GM19452 (cell line): ENCODE data around the gene ASPA.
"Not testable (repeated sequence)": the region's sequence is repeated elsewhere in the genome, so short reads cannot be mapped to it uniquely, and the experiment has no call there.

Experiments used
- ATAC-seq: cut with Tn5 transposase; IDR thresholded peaks from one replicate; pipeline ENCODE4 v1.9.1; 2021; ENCODE audit not compliant: unreplicated experiment

The ASPA gene

DNA sequence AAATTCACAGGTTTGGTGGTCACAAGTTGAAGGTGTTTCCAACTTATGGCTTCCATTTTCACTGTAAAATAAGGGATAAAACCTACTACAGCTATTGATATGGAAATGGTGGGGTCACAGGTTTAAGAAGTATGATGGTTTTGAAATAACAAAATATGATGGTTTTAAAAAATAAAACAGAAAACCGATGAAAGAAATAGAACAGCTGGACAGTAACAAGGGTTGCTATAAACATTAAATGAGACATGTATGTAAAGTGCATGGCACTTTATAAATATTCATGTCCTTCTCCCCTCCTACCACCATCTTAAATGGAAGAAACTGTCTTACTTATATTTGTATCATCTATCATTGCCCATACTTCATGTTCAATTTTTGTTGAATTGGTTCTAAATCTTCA is 31.3 kb downstream of the ASPA start:
- no peak for ATAC-seq

DNA sequence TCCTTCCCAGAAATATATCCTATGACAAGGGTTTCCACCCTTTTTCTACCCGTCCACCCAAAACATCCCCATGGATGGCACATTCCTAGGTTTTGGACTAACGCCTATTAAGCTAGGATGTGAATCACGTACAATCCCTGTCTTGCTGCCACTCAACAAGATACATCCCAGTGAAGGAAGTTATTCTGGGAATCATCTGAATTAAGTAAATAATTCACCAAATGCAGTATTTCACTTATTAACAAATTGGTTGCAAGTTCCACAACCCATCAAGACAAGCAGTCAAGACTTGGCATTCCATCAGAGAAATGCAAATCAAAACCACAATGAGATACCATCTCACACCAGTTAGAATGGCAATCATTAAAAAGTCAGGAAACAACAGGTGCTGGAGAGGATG is 32.1 kb downstream of the ASPA start:
- ATAC-seq, result no peak

DNA sequence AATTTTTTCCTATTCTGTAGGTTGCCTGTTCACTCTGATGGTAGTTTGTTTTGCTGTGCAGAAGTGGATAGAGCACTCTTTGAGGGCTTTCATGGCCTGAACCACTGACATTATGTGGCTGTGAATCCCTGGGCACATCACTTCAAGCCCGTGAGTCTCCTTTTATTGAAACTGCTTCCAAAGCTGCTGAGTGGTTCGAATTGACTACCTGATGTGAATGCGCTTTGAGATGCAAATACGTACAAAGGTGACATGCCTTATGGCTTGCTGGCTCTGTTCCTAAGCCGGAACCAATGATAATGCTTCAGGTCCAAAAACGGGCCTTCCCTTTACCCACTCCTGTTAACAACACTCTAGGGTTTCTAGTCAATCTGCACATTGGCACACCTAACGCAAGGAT is 34.3 kb downstream of the ASPA start:
- no peak for ATAC-seq

DNA sequence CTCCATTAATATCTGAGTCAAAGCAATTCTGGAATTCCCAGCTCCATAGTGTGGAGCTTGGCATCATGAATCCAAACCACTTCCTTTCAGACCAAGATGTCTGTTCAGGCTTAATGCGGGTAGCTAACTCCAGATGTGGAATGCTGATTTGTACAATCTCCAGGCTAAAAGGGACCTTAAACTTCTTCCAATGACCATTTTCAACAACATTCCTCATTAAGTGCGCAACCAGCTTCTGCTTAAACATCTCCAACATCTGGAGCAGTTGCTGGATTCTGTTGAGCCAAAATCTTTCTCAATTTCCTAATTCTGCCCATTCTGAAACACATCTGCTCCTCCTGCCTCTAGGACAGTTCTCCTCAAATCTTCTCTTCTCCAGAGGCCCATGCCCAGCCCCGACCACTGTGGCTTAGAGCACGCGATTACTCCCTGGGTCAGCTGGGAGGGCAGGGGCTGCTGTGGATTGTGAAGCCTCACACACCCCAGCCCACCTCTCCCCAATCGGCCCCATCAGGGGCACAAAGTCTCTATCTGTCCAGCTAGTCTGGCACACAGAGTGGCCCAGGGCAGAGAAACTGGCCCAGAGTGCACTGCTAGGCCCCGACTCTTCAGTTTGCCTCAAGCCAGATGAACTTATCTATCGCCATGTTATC is 36.2 kb downstream of the ASPA start:
- no peak for ATAC-seq

DNA sequence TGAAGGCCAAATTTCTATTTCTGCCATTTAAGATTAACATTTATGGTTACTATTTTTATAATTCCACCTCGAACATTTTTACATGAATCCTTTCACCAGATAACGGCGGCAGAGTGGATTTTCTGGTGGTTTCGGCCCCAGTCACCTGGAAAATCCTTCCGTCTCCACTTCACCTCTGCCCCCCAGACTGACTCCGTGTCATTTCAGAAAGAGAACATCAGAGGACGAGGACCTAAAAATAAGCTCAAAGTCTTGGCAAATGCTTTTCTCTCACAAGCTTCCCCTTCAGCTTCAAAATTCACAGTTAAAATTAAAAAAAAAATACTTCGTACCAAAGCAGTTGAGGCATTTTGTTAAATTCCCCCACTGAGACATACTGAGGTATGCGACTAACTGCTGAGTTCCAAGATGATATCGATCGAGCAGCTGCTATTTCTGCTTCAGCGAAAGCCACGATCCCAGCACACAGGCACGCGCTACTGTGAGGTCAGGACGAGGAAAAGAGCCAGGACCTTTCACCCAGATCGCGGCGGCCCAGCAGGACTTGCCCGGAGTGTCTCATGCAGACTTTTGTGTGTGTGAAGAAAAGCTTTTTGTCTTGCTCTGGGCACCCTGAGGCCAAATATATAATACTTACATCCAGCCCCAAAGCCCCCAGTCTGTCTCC is 36.8 kb downstream of the ASPA start:
- ATAC-seq, result no peak

DNA sequence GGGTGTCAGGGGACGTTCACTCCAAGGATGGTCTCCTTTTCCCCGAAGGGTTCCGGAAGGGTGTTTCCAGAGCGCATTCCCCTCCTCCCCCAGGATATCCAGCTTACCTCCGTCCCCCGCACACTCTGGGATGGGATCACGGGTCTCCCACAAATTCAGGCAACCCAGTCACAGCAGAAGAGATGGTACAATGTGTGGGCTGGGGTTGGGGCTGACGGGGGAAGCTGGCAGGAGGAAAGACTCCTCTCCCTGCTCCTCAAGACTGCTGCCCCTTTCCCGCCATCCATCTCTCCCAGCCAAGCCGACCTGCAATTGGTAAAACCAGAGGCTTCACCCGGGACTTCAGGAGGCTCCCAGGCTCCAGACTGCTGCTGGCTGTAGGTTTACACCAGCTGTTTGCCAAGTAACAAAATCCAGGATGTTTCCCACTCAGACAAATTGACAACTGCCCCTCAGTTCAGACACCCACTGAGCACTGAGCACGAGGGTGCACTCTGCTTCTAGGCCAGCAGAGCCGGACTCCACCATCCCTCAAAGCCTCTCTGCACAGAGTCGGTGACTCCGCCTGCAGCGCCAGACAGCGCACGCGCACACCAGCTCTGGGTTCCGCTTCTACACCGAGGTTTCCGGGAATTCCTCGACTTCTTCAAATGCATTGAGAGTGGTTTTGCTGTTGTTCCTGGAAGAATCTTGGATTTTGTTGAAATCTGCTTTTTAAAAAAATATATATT is 37.7 kb downstream of the ASPA start:
- no peak for ATAC-seq

DNA sequence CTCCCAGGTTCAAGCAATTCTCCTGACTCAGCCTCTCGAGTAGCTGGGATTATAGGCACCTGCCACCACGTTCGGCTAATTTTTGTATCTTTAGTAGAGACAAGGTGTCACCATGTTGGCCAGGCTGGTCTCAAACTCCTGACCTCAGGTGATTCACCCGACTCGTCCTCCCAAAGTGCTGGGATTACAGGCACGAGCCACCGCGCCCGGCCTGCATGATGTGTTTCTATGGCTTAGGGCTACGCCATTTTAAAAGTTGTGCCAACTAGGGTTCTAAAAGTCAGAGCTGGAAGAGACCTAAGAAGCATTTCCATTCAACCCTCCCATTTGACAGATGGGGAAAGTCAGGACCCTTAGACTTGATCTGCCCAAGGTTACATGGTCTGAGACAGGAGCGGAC is 38.4 kb downstream of the ASPA start:
- not testable (repeated sequence) for ATAC-seq

DNA sequence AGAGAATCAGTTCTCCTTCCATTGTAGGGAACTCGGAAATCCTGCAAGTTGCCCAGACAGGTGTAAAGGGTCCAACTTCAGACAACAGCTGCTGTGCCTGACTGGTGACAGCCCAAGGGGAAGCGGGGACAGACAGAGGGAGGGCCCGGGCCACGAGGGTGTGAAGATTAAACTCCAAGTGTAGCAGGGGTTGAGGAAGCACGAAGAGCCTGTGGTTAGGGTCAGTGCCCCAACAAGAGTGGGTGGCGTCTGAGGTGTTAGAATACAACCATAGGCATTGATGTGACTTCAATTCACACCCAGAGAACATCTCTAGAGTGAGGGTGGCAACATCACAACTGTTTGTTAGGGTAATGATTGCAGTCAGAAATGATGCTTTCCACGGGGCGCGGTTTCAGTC is 39.1 kb downstream of the ASPA start:
- ATAC-seq, result no peak

DNA sequence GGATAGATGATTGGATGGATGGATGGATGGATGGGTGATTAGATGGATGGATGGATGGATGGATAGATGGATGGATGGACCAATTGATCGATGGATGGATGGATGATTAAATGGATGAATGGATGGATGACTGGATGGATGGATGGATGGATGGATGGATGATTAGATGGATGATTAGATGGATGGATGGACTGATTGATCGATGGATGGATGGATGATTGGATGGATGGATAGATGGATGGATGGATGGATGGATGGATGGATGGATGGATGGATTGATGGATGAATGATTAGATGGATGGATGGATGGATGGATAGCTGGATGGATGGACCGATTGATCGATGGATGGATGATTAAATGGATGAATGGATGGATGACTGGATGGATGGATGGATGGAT is 43.7 kb downstream of the ASPA start:
- ATAC-seq, result not testable (repeated sequence)

DNA sequence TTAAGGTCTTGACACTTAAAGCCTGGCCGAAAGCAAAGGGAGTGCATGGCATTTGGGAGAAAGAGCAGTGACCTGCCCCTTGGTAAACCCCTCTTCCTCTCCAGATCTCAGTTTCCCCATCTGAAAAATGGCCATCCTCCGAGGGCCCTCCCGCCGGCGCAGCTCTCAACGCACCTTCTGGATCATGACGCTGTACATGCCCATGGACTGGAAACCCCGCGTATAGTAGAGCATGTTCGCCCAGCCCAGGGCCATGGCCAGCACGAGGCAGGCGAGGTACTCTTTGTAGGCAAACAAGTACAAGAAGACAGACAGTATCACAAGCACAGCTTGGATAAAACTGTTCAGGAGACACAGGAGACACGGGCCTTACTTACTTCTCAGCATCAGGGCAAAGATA is 48.2 kb downstream of the ASPA start:
- ATAC-seq, result no peak

DNA sequence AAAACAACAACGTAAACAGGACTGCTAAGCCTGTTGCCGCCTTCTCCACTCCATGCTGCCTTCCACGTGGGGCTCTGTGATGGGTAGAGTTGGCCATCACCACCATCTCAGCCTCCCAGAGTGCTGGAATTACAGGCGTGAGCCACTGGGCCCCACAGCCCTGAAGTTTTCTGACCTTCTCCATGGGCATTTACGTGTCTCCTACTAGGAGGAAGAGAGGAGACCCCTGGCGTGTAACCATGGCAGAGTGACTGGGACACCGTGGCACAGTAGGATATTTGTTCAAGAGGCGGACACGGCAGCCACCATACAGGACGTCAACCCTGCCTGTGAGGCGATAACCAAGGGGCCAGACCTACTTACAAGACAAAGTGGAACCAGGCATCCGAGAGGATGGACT is 50.7 kb downstream of the ASPA start:
- ATAC-seq, result no peak

DNA sequence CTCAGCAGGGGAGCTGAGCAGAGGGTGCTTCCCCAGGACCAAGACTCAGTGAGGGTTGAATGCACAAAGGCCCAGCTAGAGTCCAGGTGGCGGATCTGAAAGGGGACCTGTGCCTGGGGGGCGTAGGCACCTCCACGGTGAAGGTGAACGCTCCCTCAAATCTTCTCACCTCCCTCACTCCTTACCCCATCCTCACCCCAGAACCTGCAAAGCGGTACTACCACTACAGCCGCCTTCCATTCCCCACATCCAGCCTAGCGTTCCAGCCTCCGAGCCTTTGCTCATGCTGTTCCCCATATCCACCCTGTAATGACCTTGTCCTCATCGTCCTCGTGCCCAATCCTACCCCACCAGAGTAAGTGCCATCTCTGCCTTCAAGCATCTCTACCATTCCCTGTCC is 51.2 kb downstream of the ASPA start:
- no peak for ATAC-seq

DNA sequence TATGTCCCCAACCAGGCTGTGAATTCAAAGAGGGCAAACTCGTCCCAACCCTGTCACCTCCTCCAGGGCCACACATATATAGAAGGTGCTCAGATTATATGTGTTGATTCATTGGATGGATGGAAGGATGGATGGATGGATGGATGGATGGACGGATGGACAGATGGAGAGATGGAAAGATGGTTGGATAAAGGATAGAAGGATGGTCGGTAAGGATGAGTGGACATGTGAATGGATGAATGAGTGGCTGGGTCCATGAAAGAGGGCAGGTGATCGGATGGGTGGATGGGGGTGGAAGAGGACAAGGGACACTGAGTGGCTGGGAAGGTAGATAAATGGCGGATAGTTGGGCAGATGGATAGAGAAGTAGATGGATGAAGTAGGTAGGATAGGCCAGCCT is 51.7 kb downstream of the ASPA start:
- no peak for ATAC-seq

DNA sequence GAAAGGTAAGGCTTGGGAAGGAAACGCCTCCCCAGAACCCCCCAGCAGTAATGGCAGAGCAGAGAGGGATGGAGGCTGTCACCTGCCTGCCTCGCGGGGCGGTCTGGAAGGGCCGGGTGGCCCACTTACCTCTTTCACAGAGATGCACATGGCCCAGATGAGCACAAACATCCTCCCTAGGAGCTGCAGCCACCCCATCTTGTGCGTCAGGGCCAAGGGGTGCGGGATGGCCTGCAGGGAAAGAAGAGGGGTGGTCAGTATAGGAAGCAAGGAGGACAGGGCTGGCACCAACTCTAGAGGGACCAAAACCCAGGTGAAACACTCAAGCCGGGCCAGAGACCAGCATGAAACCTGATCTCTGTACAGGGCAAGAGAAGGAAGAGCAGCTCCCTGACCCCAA is 52.1 kb downstream of the ASPA start:
- no peak for ATAC-seq

DNA sequence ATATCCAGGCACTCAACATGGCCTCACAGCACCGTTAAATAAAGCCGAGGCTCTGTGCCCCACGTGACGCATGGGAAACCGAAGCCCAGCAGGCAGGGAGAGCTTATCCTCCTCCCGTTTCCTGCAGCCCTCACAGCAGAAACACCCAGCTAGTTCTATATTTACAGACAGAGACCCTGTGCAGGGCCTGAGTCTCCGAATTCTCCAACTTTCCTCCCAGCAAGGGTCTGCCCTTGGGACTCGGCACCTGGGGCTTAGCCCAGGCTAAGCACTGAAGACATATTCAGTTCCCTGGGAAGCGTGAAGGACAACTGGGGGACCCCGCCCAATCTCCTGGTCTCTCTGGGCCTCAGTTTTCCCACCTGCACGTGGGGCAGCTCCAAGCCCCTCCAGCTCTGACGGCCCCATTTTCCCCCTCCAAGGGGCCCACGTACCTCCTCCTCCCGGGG is 52.6 kb downstream of the ASPA start:
- ATAC-seq, result no peak

DNA sequence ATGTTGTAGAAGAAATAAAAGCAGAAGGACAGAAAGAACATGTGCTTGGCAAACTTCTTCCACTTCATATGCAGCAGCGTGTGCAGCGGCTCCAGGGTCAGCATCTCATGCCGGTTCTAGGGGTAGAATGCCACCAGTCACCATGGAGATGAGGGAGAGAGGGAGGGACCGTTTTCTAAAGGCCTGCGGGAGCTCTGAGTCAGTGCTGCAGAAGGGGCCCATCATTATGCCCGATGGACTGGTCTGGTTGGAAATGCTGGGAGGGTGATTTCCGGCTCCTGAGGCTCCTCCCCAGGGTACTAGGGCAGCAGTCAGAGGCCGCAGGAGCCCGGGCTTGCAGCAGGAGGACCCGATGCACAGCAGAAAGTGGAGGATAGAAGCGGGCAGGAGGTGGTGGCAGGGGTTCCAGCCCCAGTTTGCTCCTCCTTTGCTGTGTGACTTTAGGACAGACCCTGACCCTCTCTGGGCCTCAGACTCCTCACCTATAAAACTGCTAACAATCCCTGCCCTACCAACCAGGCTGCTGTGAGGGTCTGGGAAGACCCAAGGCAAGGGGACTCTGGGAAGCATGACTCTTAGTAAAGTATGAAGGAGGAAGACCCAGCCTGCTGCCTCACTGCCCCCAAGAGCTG is 53.2 kb downstream of the ASPA start:
- ATAC-seq, result no peak

DNA sequence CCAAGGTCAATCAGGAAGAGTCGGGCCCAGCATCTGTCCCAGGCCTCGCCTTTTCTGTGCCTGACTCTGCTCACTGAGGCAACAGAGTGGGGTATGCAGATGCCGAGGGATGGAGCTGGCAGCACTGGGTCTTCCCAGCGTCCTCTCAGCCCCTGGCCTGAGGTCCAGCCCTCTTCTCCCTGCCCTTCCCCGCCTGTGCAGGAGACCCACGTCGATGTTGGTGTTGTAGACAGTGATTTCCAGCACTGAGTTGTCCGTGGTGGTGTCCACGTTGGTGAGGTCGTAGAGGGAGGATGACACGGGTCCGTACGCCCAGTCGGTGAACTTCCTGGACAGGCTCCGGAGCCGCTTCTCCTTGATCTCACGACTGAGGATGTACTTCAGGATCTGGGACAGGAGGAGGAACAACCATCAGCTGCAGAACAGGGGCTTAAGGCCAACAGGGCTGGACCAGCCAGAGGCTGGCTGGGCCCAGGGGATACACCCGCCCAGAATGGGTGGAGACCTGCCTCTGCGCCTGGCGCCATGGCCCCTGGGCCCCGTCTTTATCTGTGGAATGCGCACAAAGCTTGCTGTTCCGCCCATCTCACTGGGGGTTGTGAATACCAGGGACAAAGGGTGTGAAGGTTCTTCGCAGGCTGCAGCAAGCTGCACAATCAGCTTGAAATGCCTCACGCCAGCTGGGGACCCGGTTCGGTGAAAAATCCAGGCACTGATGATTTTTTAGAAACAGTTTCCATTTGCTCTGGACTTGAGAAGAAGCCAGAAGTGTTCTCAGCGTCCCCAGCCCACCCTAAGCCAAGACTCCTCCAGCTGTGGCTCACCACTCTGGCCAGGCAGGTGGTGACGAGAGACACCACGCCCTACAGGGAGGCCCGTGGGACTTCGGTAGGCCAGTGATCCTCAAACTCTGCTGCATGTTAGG is 54.3 kb downstream of the ASPA start:
- no peak for ATAC-seq

DNA sequence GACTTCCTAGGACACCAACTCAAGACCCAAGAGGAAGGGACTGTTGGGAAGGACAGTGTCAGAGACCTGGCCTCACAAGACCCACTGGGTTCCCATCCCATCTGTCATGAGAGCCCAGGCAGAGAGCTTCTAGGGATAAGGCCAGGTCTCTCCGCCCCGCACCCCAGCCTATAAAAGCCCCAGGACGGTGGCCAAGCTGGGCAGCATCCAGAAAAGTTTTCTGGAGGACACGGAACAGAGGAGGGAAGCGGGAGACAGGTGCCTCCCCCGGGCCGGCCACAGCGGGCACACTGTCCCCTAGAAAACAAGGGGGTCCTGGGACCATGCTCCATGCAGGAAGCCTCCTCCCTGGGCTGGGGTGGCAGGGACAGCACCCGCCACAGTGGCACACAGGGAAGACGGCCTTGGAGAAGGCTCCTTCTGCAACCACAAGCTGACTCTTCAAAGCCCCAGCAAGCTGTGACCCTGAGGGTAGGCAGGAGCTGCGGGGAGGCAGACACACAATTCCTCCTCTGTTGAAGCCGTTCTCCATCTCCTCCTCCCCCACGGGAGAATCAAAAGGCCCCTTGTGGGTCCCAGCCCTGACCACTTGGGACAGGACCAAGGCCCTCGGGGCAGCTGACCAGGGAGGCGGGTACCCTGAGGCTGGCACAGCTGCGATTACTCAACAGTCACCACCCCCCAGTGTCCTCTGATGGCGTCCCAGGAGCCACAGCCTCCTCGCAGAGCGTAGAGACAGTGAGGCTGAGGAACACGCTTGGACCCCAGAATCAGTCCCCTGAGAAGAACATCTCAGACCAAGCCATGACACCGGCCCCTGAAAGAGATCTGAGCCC is 55.7 kb downstream of the ASPA start:
- no peak for ATAC-seq

DNA sequence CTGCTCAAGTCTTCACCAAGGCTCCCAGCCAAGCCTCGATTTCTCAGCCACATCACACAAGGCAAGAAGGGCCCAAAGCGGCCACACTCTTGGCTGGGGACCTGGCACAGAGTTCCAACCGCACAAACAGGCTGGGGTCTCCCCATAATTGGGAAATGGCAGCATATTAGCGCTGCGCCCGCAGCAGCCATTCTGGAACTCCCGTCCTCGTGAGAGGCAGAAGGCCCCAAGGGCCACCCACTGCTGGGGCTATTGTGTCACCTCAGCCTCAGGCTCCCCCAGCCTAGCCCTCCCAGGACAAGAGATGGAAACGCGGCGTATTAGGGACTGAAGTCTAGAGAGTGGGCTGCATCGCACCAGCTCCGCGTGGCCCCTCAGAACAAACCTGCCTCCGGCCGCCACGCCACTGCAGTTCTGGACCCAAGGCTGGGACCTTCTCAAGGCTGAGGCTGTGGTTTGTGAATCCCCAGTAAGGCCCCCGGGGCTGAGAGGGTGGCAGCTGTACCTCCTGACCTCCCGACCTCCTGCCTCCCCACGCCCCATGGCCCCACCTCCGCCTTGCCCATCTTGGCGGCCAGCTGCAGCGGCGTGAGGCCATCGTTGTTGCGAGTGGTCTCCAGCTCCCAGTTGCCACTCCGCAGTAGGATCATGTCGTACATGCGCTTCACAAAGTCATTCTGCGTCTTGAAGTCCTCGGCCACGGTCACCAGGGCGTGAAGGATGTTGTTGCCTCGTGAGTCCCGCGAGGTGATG is 56.5 kb downstream of the ASPA start:
- no peak for ATAC-seq
